Adrenal gland (tissue), 5 donors: ENCODE measurements around the gene RASSF6.

Source experiments
- POLR2A ChIP-seq, 2 donors: fragments of 450-650 bp; IDR thresholded peaks; one replicate each; pipeline ENCODE4 v1.6.1; 2017; ENCODE audit warnings: antibody characterized with exemption in 2 of 2, mild to moderate bottlenecking in 2 of 2, moderate library complexity in 1 of 2
- TF ChIP-seq, protein P1 (sequence below), 6 experiments: fragments of 450-650 bp in 4 of 6; fragments of 200-600 bp in 2 of 6; sonication (generic) in 1 of 6; IDR thresholded peaks; 1 replicate in 5 of 6; 2 replicates in 1 of 6; pipeline versions ENCODE4 v1.5.1 to v1.8.0; 2016 to 2021; ENCODE audit warnings: antibody characterized with exemption in 6 of 6, mild to moderate bottlenecking in 2 of 6, moderate library complexity in 1 of 6
- donor health status: DM: no; HTN: no; CAD: no.

GRCh38 chr4:73662709-73663546 lies 42.7 kb upstream of the RASSF6 start:
- TF ChIP-seq, protein P1, sequence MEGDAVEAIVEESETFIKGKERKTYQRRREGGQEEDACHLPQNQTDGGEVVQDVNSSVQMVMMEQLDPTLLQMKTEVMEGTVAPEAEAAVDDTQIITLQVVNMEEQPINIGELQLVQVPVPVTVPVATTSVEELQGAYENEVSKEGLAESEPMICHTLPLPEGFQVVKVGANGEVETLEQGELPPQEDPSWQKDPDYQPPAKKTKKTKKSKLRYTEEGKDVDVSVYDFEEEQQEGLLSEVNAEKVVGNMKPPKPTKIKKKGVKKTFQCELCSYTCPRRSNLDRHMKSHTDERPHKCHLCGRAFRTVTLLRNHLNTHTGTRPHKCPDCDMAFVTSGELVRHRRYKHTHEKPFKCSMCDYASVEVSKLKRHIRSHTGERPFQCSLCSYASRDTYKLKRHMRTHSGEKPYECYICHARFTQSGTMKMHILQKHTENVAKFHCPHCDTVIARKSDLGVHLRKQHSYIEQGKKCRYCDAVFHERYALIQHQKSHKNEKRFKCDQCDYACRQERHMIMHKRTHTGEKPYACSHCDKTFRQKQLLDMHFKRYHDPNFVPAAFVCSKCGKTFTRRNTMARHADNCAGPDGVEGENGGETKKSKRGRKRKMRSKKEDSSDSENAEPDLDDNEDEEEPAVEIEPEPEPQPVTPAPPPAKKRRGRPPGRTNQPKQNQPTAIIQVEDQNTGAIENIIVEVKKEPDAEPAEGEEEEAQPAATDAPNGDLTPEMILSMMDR (IDR thresholded peaks at IDR 0.05): peak; percentile 44 to 70 (median 62)
- no peak for TF ChIP-seq POLR2A (IDR thresholded peaks at IDR 0.05)
